A549 (cell line): ENCODE measurements around the gene TSPO2. TPM values are rescaled to one million over a fixed set of nuclear protein-coding genes. Genes with fewer than 3 reads are reported as not detected.

Source experiments
- ATAC-seq, 2 experiments: fragments of 200-7000 bp in 1 of 2; fragments of >200 bp in 1 of 2; cut with Nextera tagmentation in 1 of 2; cut with Tn5 transposase in 1 of 2; 3 replicates each; pipeline versions ENCODE4 v1.8.0 to v1.9.1; 2018 to 2020; ENCODE audit warnings: mild to moderate bottlenecking in 1 of 2, moderate library complexity in 1 of 2
- CTCF ChIA-PET: fragments of 300-600 bp; sonication (Branson Sonifier 250); formaldehyde crosslinking; extraction: SDS; loops from one replicate; lab custom pipeline; 2021; ENCODE audit warnings: antibody characterized with exemption, inconsistent platforms; lab: Yijun Ruan, JAX
- POLR2A ChIA-PET: fragments of 350-600 bp; formaldehyde crosslinking; extraction: SDS; loops from one replicate; lab custom pipeline; 2021; ENCODE audit warnings: antibody characterized with exemption, inconsistent platforms; lab: Yijun Ruan, JAX
- DNase-seq, 2 experiments: peaks; one replicate each; pipeline versions ENCODE4 v3.0.0 to v3.0.0-alpha.2; 2011 to 2016; ENCODE audit warnings: low read depth in 1 of 2, low spot score in 1 of 2
- FAIRE-seq: peaks from 2 replicates; lab custom pipeline; 2011; peaks lifted over from hg19 to GRCh38; lab: Jason Lieb, UNC
- H3K27ac ChIP-seq, 2 experiments: fragments of >200 bp; sonication (Bioruptor Twin); formaldehyde crosslinking; 3 replicates each; pipeline ENCODE4 v1.5.1; 2016 to 2017
- H3K4me1 ChIP-seq: fragments of >200 bp; sonication (Bioruptor Twin); formaldehyde crosslinking; 3 replicates; pipeline ENCODE4 v1.6.1; 2016
- H3K4me2 ChIP-seq: fragments of >200 bp; sonication (Bioruptor Twin); formaldehyde crosslinking; 3 replicates; pipeline ENCODE4 v1.6.1; 2016
- H3K4me3 ChIP-seq: fragments of >200 bp; sonication (Bioruptor Twin); formaldehyde crosslinking; 3 replicates; pipeline ENCODE4 v1.5.1; 2016
- H3K9me3 ChIP-seq: fragments of >200 bp; sonication (Bioruptor Twin); formaldehyde crosslinking; 3 replicates; pipeline ENCODE4 v1.6.1; 2016
- CBX8 ChIP-seq: fragments of 200-600 bp; sonication (generic); IDR thresholded peaks from 2 replicates; pipeline ENCODE4 v1.6.1; 2016
- CHD2 ChIP-seq: fragments of 150-350 bp; IDR thresholded peaks from 2 replicates; pipeline ENCODE4 v1.6.1; 2014; ENCODE audit warnings: low read length; ENCODE audit not compliant: partially characterized antibody
- EHF ChIP-seq: fragments of 250-450 bp; sonication (Bioruptor Pico); IDR thresholded peaks from 2 replicates; pipeline ENCODE4 v1.5.0; 2020; ENCODE audit warnings: mild to moderate bottlenecking
- EHMT2 ChIP-seq: fragments of 200-600 bp; sonication (generic); IDR thresholded peaks from 2 replicates; pipeline ENCODE4 v1.6.1; 2016; ENCODE audit warnings: antibody characterized with exemption, low read depth, mild to moderate bottlenecking, moderate library complexity
- ESRRA ChIP-seq: fragments of 150-350 bp; IDR thresholded peaks from 2 replicates; pipeline ENCODE4 v1.6.1; 2014; ENCODE audit warnings: mild to moderate bottlenecking, low read length, borderline replicate concordance
- FOSB ChIP-seq: fragments of 250-450 bp; sonication (Bioruptor Pico); IDR thresholded peaks from 2 replicates; pipeline ENCODE4 v1.5.0; 2020; ENCODE audit warnings: mild to moderate bottlenecking, moderate library complexity
- GATA3 ChIP-seq: IDR thresholded peaks from 2 replicates; pipeline ENCODE4 v1.6.1; 2012; ENCODE audit warnings: borderline replicate concordance
- HOXA7 ChIP-seq: fragments of 250-450 bp; sonication (Bioruptor Pico); IDR thresholded peaks from 2 replicates; pipeline ENCODE4 v1.5.0; 2020; ENCODE audit warnings: mild to moderate bottlenecking, moderate library complexity
- HOXB13 ChIP-seq: fragments of 250-450 bp; sonication (Bioruptor Pico); IDR thresholded peaks from 2 replicates; pipeline ENCODE4 v1.5.0; 2020; ENCODE audit warnings: low read depth, mild to moderate bottlenecking, moderate library complexity
- HOXB5 ChIP-seq: fragments of 250-450 bp; sonication (Bioruptor Pico); IDR thresholded peaks from 2 replicates; pipeline ENCODE4 v1.5.0; 2020; ENCODE audit warnings: mild to moderate bottlenecking, moderate library complexity
- JUN ChIP-seq, 2 experiments: fragments of >200 bp; sonication (Bioruptor Twin); formaldehyde crosslinking; IDR thresholded peaks; 2 replicates in 1 of 2; 3 replicates in 1 of 2; pipeline ENCODE4 v1.6.1; 2016 to 2017
- JUNB ChIP-seq: fragments of >200 bp; sonication (Bioruptor Twin); formaldehyde crosslinking; IDR thresholded peaks from 2 replicates; pipeline ENCODE4 v1.6.1; 2016
- KDM1A ChIP-seq: fragments of 200-600 bp; sonication (generic); IDR thresholded peaks from 2 replicates; pipeline ENCODE4 v1.6.1; 2016; ENCODE audit warnings: low read depth, mild to moderate bottlenecking
- KDM5A ChIP-seq: fragments of 200-600 bp; sonication (generic); IDR thresholded peaks from 2 replicates; pipeline ENCODE4 v1.6.1; 2016; ENCODE audit warnings: antibody characterized with exemption, mild to moderate bottlenecking
- MAFK ChIP-seq: fragments of 450-650 bp; IDR thresholded peaks from 2 replicates; pipeline ENCODE4 v1.6.1; 2014; ENCODE audit not compliant: partially characterized antibody
- MAZ ChIP-seq: fragments of 150-350 bp; IDR thresholded peaks from 2 replicates; pipeline ENCODE4 v1.6.1; 2014; ENCODE audit warnings: antibody characterized with exemption, low read depth, low read length, borderline replicate concordance
- NR3C1 ChIP-seq: fragments of >200 bp; sonication (Bioruptor Twin); formaldehyde crosslinking; IDR thresholded peaks from 3 replicates; pipeline ENCODE4 v1.6.1; 2017
- PHF8 ChIP-seq: fragments of 200-600 bp; sonication (generic); IDR thresholded peaks from 2 replicates; pipeline ENCODE4 v1.6.1; 2016; ENCODE audit warnings: low read depth, mild to moderate bottlenecking, antibody characterized with exemption, moderate library complexity, borderline replicate concordance
- POLR2A ChIP-seq: IDR thresholded peaks from 2 replicates; pipeline ENCODE4 v1.6.1; 2012; ENCODE audit warnings: mild to moderate bottlenecking, low read length
- RARB ChIP-seq: fragments of 250-450 bp; sonication (Bioruptor Pico); IDR thresholded peaks from 2 replicates; pipeline ENCODE4 v1.8.0; 2021; ENCODE audit warnings: mild to moderate bottlenecking, moderate library complexity
- RNF2 ChIP-seq: fragments of 200-600 bp; sonication (generic); IDR thresholded peaks from 2 replicates; pipeline ENCODE4 v1.6.1; 2016; ENCODE audit warnings: low read depth, mild to moderate bottlenecking, antibody characterized with exemption, moderate library complexity, borderline replicate concordance
- SREBF2 ChIP-seq: fragments of 450-650 bp; IDR thresholded peaks from 2 replicates; pipeline ENCODE4 v1.6.1; 2014; ENCODE audit warnings: mild to moderate bottlenecking, moderate library complexity
- TFCP2L1 ChIP-seq: fragments of 250-450 bp; sonication (Bioruptor Pico); IDR thresholded peaks from 2 replicates; pipeline ENCODE4 v1.5.0; 2021; ENCODE audit warnings: mild to moderate bottlenecking
- WGBS: methylation state at CpG from one replicate; pipeline ENCODE4 v1.1.6; 2017; ENCODE audit errors: missing lambda C conversion rate; 5-methylcytosine and 5-hydroxymethylcytosine counted together
- polyA plus RNA-seq, 4 experiments: library from polyadenylated mRNA; depleted of rRNA in 3 of 4; stranded (reverse); fragments of >200 nt; fragmentation: RNase III in 1 of 4; extraction: RNeasy Plus Mini Kit Qiagen cat#74134 plus additional on column Dnase treatment in 1 of 4; gene quantifications; 2 replicates in 3 of 4; 3 replicates in 1 of 4; pipeline ENCODE4 v1.2.3, GENCODE V29; 2011 to 2017
- TF ChIP-seq, protein P1 (sequence below): IDR thresholded peaks from 2 replicates; pipeline ENCODE4 v1.6.1; 2012
- TF ChIP-seq, protein P2 (sequence below): IDR thresholded peaks from 2 replicates; pipeline ENCODE4 v1.6.1; 2012
- TF ChIP-seq, protein P3 (sequence below): IDR thresholded peaks from 2 replicates; pipeline ENCODE4 v1.6.1; 2012; ENCODE audit warnings: low read depth, borderline replicate concordance
- TF ChIP-seq, protein P4 (sequence below): fragments of 250-450 bp; sonication (Bioruptor Pico); IDR thresholded peaks from 2 replicates; pipeline ENCODE4 v1.5.0; 2020; ENCODE audit warnings: low read depth, mild to moderate bottlenecking, moderate library complexity
- TF ChIP-seq, protein P5 (sequence below): fragments of 150-350 bp; IDR thresholded peaks from 2 replicates; pipeline ENCODE4 v1.6.1; 2014; ENCODE audit warnings: low read depth, mild to moderate bottlenecking, low read length

The TSPO2 gene
- polyA plus RNA-seq, 2 of the 4 experiments (the other 2 are of a cell fraction): not detected

DNA sequence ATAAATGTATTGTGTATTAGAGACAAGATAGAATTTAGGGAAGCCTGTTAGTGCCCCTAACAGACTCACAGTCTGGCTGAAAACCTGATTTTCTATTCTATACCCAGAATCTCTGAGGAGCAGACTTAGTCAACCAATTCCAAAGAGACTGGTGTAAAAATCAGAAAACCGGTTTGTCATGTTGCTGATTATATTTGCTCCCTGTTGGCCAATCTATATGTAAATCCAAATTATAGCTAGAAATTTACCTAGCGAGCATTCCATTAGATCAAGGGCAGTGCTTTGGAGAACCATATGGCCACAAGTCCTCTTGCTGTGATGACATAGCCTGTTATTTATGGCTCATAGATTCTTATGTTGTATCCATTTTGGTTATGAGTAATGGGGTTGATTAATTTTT is 35.3 kb downstream of the TSPO2 start (continued):
- TF ChIP-seq KDM5A (no peak), JUN (IDR thresholded peaks at IDR 0.05) (no peak), JUNB (no peak)

DNA sequence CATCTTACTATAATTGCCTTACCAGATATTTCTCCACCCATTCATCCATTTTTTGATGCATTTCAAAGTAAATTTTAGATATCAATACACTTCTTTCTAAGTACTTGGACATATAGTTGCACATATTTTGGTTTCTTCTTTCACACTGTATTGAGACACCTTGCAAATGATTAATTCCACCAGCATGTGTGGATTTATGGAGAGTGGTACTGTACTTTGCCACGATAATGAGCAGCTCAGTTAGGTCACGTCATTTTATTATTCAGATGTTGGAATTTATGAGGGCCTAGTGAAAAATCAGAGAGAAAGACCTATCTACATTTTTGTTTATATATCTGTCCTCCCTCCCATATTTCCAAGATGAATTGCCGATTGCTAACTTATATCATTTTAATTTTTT is 35.8 kb downstream of the TSPO2 start:
- 93% methylated on average over 3 of the region's 3 CpGs for WGBS
- POLR2A ChIA-PET: no interaction called here
- DNase-seq (no peak), FAIRE-seq (no peak), ATAC-seq (no peak)
- Histone ChIP-seq H3K9me3 (no peaks in the 10 kb centered on the region), H3K4me2 (no peak overlapping the region), H3K4me1 (peaks cover 16% of the 10 kb centered on the region; the same call in 2 of the 3 replicates), H3K27ac (no peak overlapping the region), H3K4me3 (no peak overlapping the region)
- TF ChIP-seq HOXB13 (CRISPR knock-in tag): no peak
- no peak for TF ChIP-seq TFCP2L1 (CRISPR knock-in tag)
- TF ChIP-seq RNF2: no peak
- TF ChIP-seq CHD2: no peak
- TF ChIP-seq, protein P1, sequence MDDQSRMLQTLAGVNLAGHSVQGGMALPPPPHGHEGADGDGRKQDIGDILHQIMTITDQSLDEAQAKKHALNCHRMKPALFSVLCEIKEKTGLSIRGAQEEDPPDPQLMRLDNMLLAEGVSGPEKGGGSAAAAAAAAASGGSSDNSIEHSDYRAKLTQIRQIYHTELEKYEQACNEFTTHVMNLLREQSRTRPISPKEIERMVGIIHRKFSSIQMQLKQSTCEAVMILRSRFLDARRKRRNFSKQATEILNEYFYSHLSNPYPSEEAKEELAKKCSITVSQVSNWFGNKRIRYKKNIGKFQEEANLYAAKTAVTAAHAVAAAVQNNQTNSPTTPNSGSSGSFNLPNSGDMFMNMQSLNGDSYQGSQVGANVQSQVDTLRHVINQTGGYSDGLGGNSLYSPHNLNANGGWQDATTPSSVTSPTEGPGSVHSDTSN: no peak
- TF ChIP-seq GATA3: no peak
- TF ChIP-seq HOXB5 (CRISPR knock-in tag): no peak
- no peak for TF ChIP-seq PHF8
- TF ChIP-seq JUN (IDR thresholded peaks at IDR 0.05): no peak
- TF ChIP-seq EHMT2: no peak
- TF ChIP-seq MAFK: no peak
- CTCF ChIA-PET: no interaction called here

DNA sequence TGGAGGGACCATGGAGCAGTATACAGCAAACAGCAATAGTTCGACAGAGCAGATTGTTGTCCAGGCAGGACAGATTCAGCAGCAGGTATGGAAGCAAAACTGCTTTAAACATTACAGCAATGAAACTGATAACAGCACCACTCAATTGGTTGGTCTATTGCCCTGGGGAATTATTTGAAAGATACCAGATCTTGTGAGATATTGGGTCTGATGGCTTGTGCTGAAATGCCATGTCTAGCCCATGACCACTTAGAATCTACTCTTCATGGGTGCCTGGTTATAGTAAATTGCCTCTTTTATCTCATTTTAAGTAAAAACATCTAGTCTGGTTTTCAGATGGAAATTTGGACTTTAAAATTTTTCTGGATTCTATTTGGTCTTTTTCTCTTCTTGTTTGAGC is 36.8 kb downstream of the TSPO2 start:
- H3K27ac ChIP-seq: no peak overlapping the region
- POLR2A ChIA-PET: no interaction called here
- WGBS: 92% methylated on average over 1 of the region's 1 CpG
- TF ChIP-seq EHF (CRISPR knock-in tag): no peak
- no peak for TF ChIP-seq RNF2
- TF ChIP-seq, protein P2, sequence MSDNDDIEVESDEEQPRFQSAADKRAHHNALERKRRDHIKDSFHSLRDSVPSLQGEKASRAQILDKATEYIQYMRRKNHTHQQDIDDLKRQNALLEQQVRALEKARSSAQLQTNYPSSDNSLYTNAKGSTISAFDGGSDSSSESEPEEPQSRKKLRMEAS: no peak
- TF ChIP-seq ESRRA: no peak
- no peak for TF ChIP-seq PHF8
- TF ChIP-seq, protein P3, sequence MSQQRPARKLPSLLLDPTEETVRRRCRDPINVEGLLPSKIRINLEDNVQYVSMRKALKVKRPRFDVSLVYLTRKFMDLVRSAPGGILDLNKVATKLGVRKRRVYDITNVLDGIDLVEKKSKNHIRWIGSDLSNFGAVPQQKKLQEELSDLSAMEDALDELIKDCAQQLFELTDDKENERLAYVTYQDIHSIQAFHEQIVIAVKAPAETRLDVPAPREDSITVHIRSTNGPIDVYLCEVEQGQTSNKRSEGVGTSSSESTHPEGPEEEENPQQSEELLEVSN: no peak
- no peak for TF ChIP-seq HOXB13 (CRISPR knock-in tag)
- no peak for TF ChIP-seq POLR2A
- TF ChIP-seq, protein P4, sequence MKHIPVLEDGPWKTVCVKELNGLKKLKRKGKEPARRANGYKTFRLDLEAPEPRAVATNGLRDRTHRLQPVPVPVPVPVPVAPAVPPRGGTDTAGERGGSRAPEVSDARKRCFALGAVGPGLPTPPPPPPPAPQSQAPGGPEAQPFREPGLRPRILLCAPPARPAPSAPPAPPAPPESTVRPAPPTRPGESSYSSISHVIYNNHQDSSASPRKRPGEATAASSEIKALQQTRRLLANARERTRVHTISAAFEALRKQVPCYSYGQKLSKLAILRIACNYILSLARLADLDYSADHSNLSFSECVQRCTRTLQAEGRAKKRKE (CRISPR knock-in tag): no peak
- TF ChIP-seq JUN (IDR thresholded peaks at IDR 0.05): no peak
- TF ChIP-seq RARB (CRISPR knock-in tag): no peak
- TF ChIP-seq HOXA7 (CRISPR knock-in tag): no peak
- TF ChIP-seq CBX8: no peak
- no peak for TF ChIP-seq NR3C1
- no peak for TF ChIP-seq FOSB (CRISPR knock-in tag)
- TF ChIP-seq SREBF2: no peak
- no peak for TF ChIP-seq MAZ
- TF ChIP-seq, protein P5, sequence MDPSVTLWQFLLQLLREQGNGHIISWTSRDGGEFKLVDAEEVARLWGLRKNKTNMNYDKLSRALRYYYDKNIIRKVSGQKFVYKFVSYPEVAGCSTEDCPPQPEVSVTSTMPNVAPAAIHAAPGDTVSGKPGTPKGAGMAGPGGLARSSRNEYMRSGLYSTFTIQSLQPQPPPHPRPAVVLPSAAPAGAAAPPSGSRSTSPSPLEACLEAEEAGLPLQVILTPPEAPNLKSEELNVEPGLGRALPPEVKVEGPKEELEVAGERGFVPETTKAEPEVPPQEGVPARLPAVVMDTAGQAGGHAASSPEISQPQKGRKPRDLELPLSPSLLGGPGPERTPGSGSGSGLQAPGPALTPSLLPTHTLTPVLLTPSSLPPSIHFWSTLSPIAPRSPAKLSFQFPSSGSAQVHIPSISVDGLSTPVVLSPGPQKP: no peak
- no peak for TF ChIP-seq KDM1A
- TF ChIP-seq, all 56 proteins: peak for 0
- Histone ChIP-seq H3K4me1 (peaks cover 16% of the 10 kb centered on the region; the same call in 2 of the 3 replicates), H3K4me2 (no peak overlapping the region), H3K9me3 (no peaks in the 10 kb centered on the region), H3K4me3 (no peak overlapping the region)
- DNase-seq (no peak), FAIRE-seq (no peak), ATAC-seq (no peak)
- CTCF ChIA-PET: no interaction called here
